Upper lobe of left lung (tissue), 6 donors: Measurements from ENCODE around the gene DMWD. TPM values are rescaled to one million over a fixed set of nuclear protein-coding genes. Genes with fewer than 3 reads are reported as not detected.

Experiments
- ATAC-seq, 2 donors: fragments of 200-7000 bp; cut with Tn5 transposase; one replicate each; pipeline ENCODE4 v1.9.1; 2022; ENCODE audit warnings: mild to moderate bottlenecking in 2 of 2, moderate library complexity in 2 of 2; ENCODE audit not compliant: low FRiP score in 2 of 2
- DNase-seq, 2 donors: peaks; one replicate each; pipeline ENCODE4 v3.0.0-alpha.2; 2019 to 2020
- H3K27ac ChIP-seq, 4 donors: fragments of 200-600 bp; sonication (generic); one replicate each; pipeline ENCODE4 v1.5.1; 2016 to 2019
- H3K27me3 ChIP-seq, 4 donors: fragments of 200-600 bp; sonication (generic); one replicate each; pipeline ENCODE4 v1.5.1; 2017 to 2019
- H3K36me3 ChIP-seq, 4 donors: fragments of 200-600 bp; sonication (generic); one replicate each; pipeline ENCODE4 v1.5.1; 2016 to 2019
- H3K4me1 ChIP-seq, 4 donors: fragments of 200-600 bp; sonication (generic); one replicate each; pipeline ENCODE4 v1.5.1; 2018 to 2019
- H3K4me3 ChIP-seq, 4 donors: fragments of 200-600 bp; sonication (generic); one replicate each; pipeline ENCODE4 v1.5.1; 2017 to 2019; ENCODE audit warnings: mild to moderate bottlenecking in 2 of 4, moderate library complexity in 1 of 4
- H3K9me3 ChIP-seq, 4 donors: fragments of 200-600 bp; sonication (generic); one replicate each; pipeline ENCODE4 v1.5.1; 2018 to 2019
- EP300 ChIP-seq, 4 donors: sonication (generic); formaldehyde crosslinking; IDR thresholded peaks; one replicate each; pipeline ENCODE4 v1.5.1; 2017; ENCODE audit warnings: antibody characterized with exemption in 4 of 4, control low read depth in 2 of 4
- POLR2A ChIP-seq, 4 donors: fragments of 450-650 bp; IDR thresholded peaks; one replicate each; pipeline ENCODE4 v1.5.1; 2016 to 2017; ENCODE audit warnings: antibody characterized with exemption in 4 of 4, mild to moderate bottlenecking in 2 of 4
- POLR2AphosphoS5 ChIP-seq, 2 donors: sonication (generic); formaldehyde crosslinking; IDR thresholded peaks; one replicate each; pipeline ENCODE4 v1.5.1; 2017; ENCODE audit warnings: antibody characterized with exemption in 2 of 2
- WGBS, 2 donors: methylation state at CpG; one replicate each; pipeline ENCODE4 v1.1.5; 2017 to 2018; 5-methylcytosine and 5-hydroxymethylcytosine counted together
- total RNA-seq, 6 donors: library from RNA; depleted of rRNA in 4 of 6; stranded (reverse); fragments of >200 nt in 4 of 6; gene quantifications; one replicate each; pipeline versions ENCODE4 v1.1.0 to v1.2.1, GENCODE V29; 2016 to 2021
- TF ChIP-seq, protein P1 (sequence below), 6 experiments: fragments of 450-650 bp in 4 of 6; fragments of 200-600 bp in 2 of 6; sonication (generic) in 2 of 6; IDR thresholded peaks; one replicate each; pipeline ENCODE4 v1.5.1; 2016 to 2019; ENCODE audit warnings: antibody characterized with exemption in 6 of 6
- donor health status: DM: no; HTN: no; CAD: no; lungs with moderate emphysema.
- donor health status: DM: no; HTN: yes; CAD: no; lungs with severe emphysema.

DMWD gene
- total RNA-seq, 6 donors from 2014 or later, result 29.4 to 109 (median 57.4) TPM

DNA sequence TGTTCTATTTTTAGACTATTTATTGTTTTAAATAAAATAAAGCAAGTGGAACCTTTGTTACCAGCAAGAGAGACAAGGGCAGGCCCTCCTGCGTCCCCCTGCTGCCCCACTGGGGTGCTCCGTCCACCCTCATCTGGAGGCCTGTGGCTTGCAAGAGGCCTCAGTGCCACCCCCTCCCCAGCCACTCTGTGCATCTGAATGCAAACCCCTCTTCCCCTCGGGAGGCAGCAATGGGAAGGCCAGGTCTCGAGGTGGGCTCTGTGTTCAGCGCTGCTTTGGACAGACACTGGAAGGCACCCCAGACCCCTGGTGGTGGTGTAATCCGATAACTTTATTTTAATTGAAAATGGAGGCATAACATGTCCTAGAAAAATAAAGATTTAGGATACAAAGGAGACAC is 28.2 kb downstream of the DMWD start:
- no peaks in the 10 kb centered on the region for H3K9me3 ChIP-seq
- 72 to 76% methylated on average over 5 of the region's 6 CpGs for WGBS, 2 donors
- TF ChIP-seq, protein P1, sequence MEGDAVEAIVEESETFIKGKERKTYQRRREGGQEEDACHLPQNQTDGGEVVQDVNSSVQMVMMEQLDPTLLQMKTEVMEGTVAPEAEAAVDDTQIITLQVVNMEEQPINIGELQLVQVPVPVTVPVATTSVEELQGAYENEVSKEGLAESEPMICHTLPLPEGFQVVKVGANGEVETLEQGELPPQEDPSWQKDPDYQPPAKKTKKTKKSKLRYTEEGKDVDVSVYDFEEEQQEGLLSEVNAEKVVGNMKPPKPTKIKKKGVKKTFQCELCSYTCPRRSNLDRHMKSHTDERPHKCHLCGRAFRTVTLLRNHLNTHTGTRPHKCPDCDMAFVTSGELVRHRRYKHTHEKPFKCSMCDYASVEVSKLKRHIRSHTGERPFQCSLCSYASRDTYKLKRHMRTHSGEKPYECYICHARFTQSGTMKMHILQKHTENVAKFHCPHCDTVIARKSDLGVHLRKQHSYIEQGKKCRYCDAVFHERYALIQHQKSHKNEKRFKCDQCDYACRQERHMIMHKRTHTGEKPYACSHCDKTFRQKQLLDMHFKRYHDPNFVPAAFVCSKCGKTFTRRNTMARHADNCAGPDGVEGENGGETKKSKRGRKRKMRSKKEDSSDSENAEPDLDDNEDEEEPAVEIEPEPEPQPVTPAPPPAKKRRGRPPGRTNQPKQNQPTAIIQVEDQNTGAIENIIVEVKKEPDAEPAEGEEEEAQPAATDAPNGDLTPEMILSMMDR (IDR thresholded peaks at IDR 0.05), result no peak
- TF ChIP-seq POLR2A (IDR thresholded peaks at IDR 0.05), result no peak
- no peak for TF ChIP-seq POLR2AphosphoS5 (IDR thresholded peaks at IDR 0.05)
- no peak for TF ChIP-seq EP300 (IDR thresholded peaks at IDR 0.05)

DNA sequence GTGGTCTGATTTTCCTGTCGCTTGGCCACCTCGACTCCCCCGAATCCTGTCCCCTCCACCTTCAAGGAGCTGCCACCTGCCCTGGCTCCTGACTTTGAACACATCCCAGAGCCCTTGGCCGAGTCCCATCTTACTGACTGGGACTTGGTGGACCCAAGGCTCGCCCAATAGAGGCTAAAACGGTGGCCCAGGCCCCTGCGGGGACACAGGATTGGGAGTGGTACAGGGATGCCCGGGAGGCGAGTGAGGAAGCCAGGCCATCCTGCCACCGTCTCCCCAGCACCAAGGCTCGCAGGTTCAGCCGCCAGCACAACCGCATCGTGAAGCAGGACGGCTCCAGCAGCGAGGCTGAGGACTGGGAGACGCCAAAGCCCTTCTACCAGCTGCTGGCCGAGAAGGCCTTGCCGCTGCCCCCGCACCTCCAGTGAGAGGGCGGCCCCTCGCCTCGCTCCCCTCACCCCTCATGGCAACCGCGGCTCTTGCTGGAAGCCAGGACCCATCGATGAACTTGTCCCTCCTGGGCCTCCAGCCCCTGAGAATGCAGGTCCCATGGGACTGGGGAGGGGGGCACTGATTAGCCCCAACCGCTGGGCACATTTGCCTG is 28.9 kb downstream of the DMWD start:
- H3K36me3 ChIP-seq, result no peaks in the 10 kb centered on the region
- peaks cover 0 to 3% (median 1%) of the 10 kb centered on the region in 4 donors for H3K27me3 ChIP-seq
- DNase-seq, result peak in 1 of 2 donors; percentile 74
- H3K9me3 ChIP-seq, result no peaks in the 10 kb centered on the region
- H3K4me1 ChIP-seq, result peaks cover 20 to 47% (median 23%) of the 10 kb centered on the region in 4 donors
- no peak overlapping the region for H3K27ac ChIP-seq
- WGBS, 2 donors, result 54 to 95% methylated on average over 4 to 25 of the region's 27 CpGs
- TF ChIP-seq EP300 (IDR thresholded peaks at IDR 0.05) (no peak), POLR2AphosphoS5 (IDR thresholded peaks at IDR 0.05) (no peak)
- no peak for ATAC-seq
- H3K4me3 ChIP-seq, result no peak overlapping the region

More for the DNA sequence above, 28.2 kb downstream of the DMWD start:
- Histone ChIP-seq H3K27ac (no peak overlapping the region), H3K27me3 (peaks cover 0 to 3% (median 1%) of the 10 kb centered on the region in 4 donors), H3K4me1 (peaks cover 20 to 52% (median 23%) of the 10 kb centered on the region in 4 donors), H3K36me3 (no peaks in the 10 kb centered on the region), H3K4me3 (no peak overlapping the region)
- no peak for ATAC-seq
- no peak for DNase-seq

DNA sequence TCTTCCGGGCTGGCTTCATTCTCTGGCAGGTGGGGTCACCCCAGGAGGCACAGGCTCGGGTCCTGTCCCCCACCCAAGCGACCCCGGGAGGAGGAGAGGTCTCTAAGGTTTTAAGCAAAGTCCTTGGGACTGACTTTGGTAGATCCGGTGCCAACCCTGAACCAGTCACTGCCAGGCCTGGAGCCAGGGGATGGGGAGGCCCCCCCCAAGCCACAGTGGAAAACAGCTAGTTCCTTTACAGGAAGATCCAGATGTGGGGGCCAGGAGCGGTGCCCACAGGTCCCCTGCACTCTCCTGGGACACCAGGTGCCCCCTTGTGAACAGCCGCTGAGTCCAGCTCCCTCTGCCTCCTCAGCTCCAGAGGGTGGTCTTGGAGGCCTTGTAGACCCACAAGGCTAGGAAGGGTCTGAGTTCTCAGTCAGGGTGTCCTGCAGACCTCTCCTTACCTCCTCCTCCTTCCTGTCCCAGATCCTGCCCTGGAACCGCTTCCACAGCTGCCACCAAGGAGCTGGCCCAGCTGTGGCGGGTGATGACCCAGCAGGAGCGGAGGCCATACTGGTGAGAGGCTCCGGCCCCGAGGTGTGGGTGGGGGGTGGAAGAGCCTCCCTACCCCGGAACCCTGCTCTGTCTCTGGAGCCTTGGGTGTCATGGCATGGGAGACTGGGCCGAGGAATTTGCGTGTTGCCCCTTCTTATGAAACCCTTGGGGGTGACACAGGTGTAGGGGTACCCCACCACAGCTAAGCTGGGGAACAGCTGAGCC is 29.6 kb downstream of the DMWD start:
- ATAC-seq, result no peak
- H3K27ac ChIP-seq, result no peak overlapping the region
- no peaks in the 10 kb centered on the region for H3K36me3 ChIP-seq

DNA sequence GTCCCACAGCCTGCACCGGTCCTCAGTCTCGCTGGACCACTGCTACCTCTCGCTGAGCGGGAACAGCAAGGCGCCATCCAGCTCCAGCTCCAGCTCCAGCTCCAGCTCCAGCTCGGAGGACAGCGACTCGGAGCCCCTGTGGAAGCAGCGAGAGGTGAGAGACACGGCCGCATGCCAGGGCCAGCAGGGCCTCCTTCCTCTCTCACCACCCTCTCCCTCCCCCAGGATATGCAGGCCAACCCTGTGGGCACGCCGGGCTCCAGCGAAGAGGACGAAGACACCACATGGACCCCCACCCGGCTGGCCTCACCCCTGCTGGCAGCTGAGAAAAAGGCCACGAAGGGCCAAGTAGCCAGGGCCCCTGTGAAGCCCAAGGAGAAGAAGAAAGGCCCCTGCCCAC is 30.9 kb downstream of the DMWD start:
- no peak for TF ChIP-seq POLR2A (IDR thresholded peaks at IDR 0.05)
- no peak for TF ChIP-seq POLR2AphosphoS5 (IDR thresholded peaks at IDR 0.05)
- TF ChIP-seq, protein P1 (IDR thresholded peaks at IDR 0.05), result no peak
- TF ChIP-seq EP300 (IDR thresholded peaks at IDR 0.05), result no peak
- ATAC-seq, result no peak
- H3K27me3 ChIP-seq, result no peaks in the 10 kb centered on the region
- no peaks in the 10 kb centered on the region for H3K9me3 ChIP-seq
- WGBS, 2 donors, result 87 to 91% methylated on average over 8 to 17 of the region's 17 CpGs
- peak in 1 of 2 donors; percentile 78 for DNase-seq
- no peak overlapping the region for H3K4me3 ChIP-seq
- no peak overlapping the region for H3K27ac ChIP-seq
- H3K36me3 ChIP-seq, result no peaks in the 10 kb centered on the region
- H3K4me1 ChIP-seq, result peaks cover 10 to 26% (median 13%) of the 10 kb centered on the region in 4 donors

More for the DNA sequence above, 29.6 kb downstream of the DMWD start:
- H3K27me3 ChIP-seq, result peaks cover 0 to 3% (median 1%) of the 10 kb centered on the region in 4 donors
- H3K4me1 ChIP-seq, result peaks cover 20 to 40% (median 23%) of the 10 kb centered on the region in 4 donors
- WGBS, 2 donors, result 91 to 93% methylated on average over 7 to 15 of the region's 15 CpGs
- no peak overlapping the region for H3K4me3 ChIP-seq
- TF ChIP-seq POLR2A (IDR thresholded peaks at IDR 0.05) (no peak), POLR2AphosphoS5 (IDR thresholded peaks at IDR 0.05) (no peak), EP300 (IDR thresholded peaks at IDR 0.05) (no peak)
- TF ChIP-seq, protein P1 (IDR thresholded peaks at IDR 0.05), result no peak
- no peaks in the 10 kb centered on the region for H3K9me3 ChIP-seq
- DNase-seq, result no peak

DNA sequence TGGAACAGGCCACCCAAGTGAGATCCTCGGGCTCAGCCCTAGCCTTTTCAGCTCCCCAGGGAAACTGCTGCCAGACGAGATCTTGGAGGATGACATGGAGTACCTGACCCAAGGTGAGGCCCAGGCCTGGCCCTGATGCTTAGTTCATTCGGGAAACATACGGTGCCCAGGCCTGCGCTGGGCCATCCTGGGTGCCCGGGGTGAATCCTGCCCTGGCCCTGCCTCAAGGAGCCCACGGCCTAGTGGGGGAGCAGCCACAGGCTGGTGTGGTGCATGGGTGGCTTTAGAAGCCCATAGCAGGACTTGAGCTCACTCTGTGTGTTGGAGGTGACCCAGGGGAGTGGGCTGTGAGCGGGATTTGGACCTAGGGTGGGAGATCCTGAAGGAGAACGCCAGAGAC is 33.7 kb downstream of the DMWD start:
- H3K27ac ChIP-seq, result no peak overlapping the region
- no peaks in the 10 kb centered on the region for H3K9me3 ChIP-seq
- peaks cover 0 to 1% (median under 1%) of the 10 kb centered on the region in 4 donors for H3K4me1 ChIP-seq
- DNase-seq (peak in 1 of 2 donors; percentile 42), ATAC-seq (no peak)
- no peaks in the 10 kb centered on the region for H3K27me3 ChIP-seq
- TF ChIP-seq POLR2AphosphoS5 (IDR thresholded peaks at IDR 0.05) (no peak), EP300 (IDR thresholded peaks at IDR 0.05) (no peak), POLR2A (IDR thresholded peaks at IDR 0.05) (no peak)
- TF ChIP-seq, protein P1 (IDR thresholded peaks at IDR 0.05), result no peak
- WGBS, 2 donors, result 62 to 82% methylated on average over 2 to 6 of the region's 9 CpGs
- H3K36me3 ChIP-seq, result no peaks in the 10 kb centered on the region
- no peak overlapping the region for H3K4me3 ChIP-seq
